GM23338 (cell line): ENCODE results near the gene PDF. TPM values are rescaled to one million over a fixed set of nuclear protein-coding genes. Genes with fewer than 3 reads are reported as not detected.

ENCODE experiments used
- ATAC-seq: fragments of 200-7000 bp; cut with Tn5 transposase; 3 replicates; pipeline ENCODE4 v1.9.1; 2020
- DNase-seq: peaks from one replicate; pipeline ENCODE4 v3.0.0-alpha.2; 2015; ENCODE audit warnings: low spot score
- H2AFZ ChIP-seq: fragments of 200-600 bp; sonication (generic); 2 replicates; pipeline ENCODE4 v1.8.0; 2016; ENCODE audit warnings: antibody characterized with exemption, mild to moderate bottlenecking, moderate library complexity
- H3F3A ChIP-seq: fragments of 200-600 bp; sonication (generic); replicated peaks from 2 replicates; pipeline ENCODE4 v1.8.0; 2017; ENCODE audit warnings: antibody characterized with exemption, mixed run types, low read depth
- H3K27ac ChIP-seq: fragments of 200-600 bp; sonication (generic); 2 replicates; pipeline ENCODE4 v1.6.1; 2016; ENCODE audit warnings: low read depth
- H3K27me3 ChIP-seq: fragments of 200-600 bp; sonication (generic); 2 replicates; pipeline ENCODE4 v1.8.0; 2016; ENCODE audit warnings: mild to moderate bottlenecking, mixed run types, moderate library complexity; ENCODE audit not compliant: insufficient read depth
- H3K36me3 ChIP-seq: fragments of 200-600 bp; sonication (generic); 2 replicates; pipeline ENCODE4 v1.8.0; 2016; ENCODE audit warnings: mild to moderate bottlenecking; ENCODE audit not compliant: insufficient read depth
- H3K4me1 ChIP-seq: fragments of 200-600 bp; sonication (generic); 2 replicates; pipeline ENCODE4 v1.8.0; 2016; ENCODE audit warnings: mild to moderate bottlenecking, moderate library complexity; ENCODE audit not compliant: insufficient read depth
- H3K4me2 ChIP-seq: fragments of 200-600 bp; sonication (generic); 2 replicates; pipeline ENCODE4 v1.7.1; 2017; ENCODE audit warnings: mixed run types
- H3K4me3 ChIP-seq: fragments of 200-600 bp; sonication (generic); 2 replicates; pipeline ENCODE4 v1.6.1; 2016; ENCODE audit warnings: mixed run types
- H3K79me2 ChIP-seq: fragments of 200-600 bp; sonication (generic); replicated peaks from 2 replicates; pipeline ENCODE4 v1.8.0; 2017; ENCODE audit warnings: mild to moderate bottlenecking; ENCODE audit not compliant: insufficient read depth
- H3K9me2 ChIP-seq: fragments of 200-600 bp; sonication (generic); 2 replicates; pipeline ENCODE4 v1.8.0; 2017; ENCODE audit not compliant: insufficient read depth
- H4K20me1 ChIP-seq: fragments of 200-600 bp; sonication (generic); replicated peaks from 2 replicates; pipeline ENCODE4 v1.8.0; 2017; ENCODE audit warnings: mild to moderate bottlenecking; ENCODE audit not compliant: insufficient read depth
- H3K27ac Mint-ChIP-seq: 2 replicates; pipeline ENCODE4 v1.8.0; 2020; ENCODE audit warnings: inconsistent platforms, mild to moderate bottlenecking, moderate library complexity, mixed read lengths
- H3K27me3 Mint-ChIP-seq: 3 replicates; pipeline ENCODE4 v1.8.0; 2022; ENCODE audit warnings: low read depth, mild to moderate bottlenecking, moderate library complexity, mixed read lengths, inconsistent platforms; ENCODE audit not compliant: insufficient read depth, poor library complexity
- H3K36me3 Mint-ChIP-seq: 3 replicates; pipeline ENCODE4 v1.8.0; 2021; ENCODE audit warnings: low read depth, mild to moderate bottlenecking, inconsistent platforms, moderate library complexity, mixed read lengths
- H3K4me1 Mint-ChIP-seq: 3 replicates; pipeline ENCODE4 v1.8.0; 2020; ENCODE audit warnings: mild to moderate bottlenecking, inconsistent platforms, mixed read lengths
- H3K4me3 Mint-ChIP-seq: 3 replicates; pipeline ENCODE4 v1.8.0; 2021; ENCODE audit warnings: moderate library complexity, mild to moderate bottlenecking, inconsistent platforms, mixed read lengths
- H3K9me3 Mint-ChIP-seq: 3 replicates; pipeline ENCODE4 v1.8.0; 2020; ENCODE audit warnings: moderate library complexity, mild to moderate bottlenecking, inconsistent platforms, mixed read lengths
- CREB1 ChIP-seq: fragments of 250-450 bp; sonication (Bioruptor Pico); IDR thresholded peaks from 2 replicates; pipeline ENCODE4 v1.5.0; 2020; ENCODE audit warnings: low read depth, mild to moderate bottlenecking, moderate library complexity
- CTCF ChIP-seq, 2 experiments: fragments of 200-600 bp in 1 of 2; sonication (generic) in 1 of 2; conservative IDR thresholded peaks; 2 replicates each; pipeline versions ENCODE4 v1.5.1 to v1.6.1; 2016 to 2017; ENCODE audit warnings: antibody characterized with exemption in 2 of 2, low read depth in 2 of 2, mild to moderate bottlenecking in 2 of 2, moderate library complexity in 1 of 2
- ETS1 ChIP-seq: IDR thresholded peaks from 2 replicates; pipeline ENCODE4 v1.6.1; 2016; ENCODE audit warnings: antibody characterized with exemption
- EZH2 ChIP-seq: fragments of 200-600 bp; sonication (generic); IDR thresholded peaks from one replicate; pipeline ENCODE4 v1.8.0; 2017; ENCODE audit warnings: antibody characterized with exemption, mild to moderate bottlenecking, low read depth; ENCODE audit not compliant: unreplicated experiment
- EZH2phosphoT487 ChIP-seq: fragments of 200-600 bp; sonication (generic); IDR thresholded peaks from one replicate; pipeline ENCODE4 v1.8.1; 2018; ENCODE audit warnings: antibody characterized with exemption; ENCODE audit not compliant: unreplicated experiment
- JUNB ChIP-seq: IDR thresholded peaks from one replicate; pipeline ENCODE4 v1.6.1; 2016; ENCODE audit warnings: antibody characterized with exemption; ENCODE audit not compliant: unreplicated experiment
- NANOG ChIP-seq: IDR thresholded peaks from 2 replicates; pipeline ENCODE4 v1.6.1; 2016; ENCODE audit warnings: antibody characterized with exemption, borderline replicate concordance
- POLR2AphosphoS5 ChIP-seq: IDR thresholded peaks from 2 replicates; pipeline ENCODE4 v1.6.1; 2016; ENCODE audit warnings: antibody characterized with exemption, low read depth
- REST ChIP-seq: IDR thresholded peaks from one replicate; pipeline ENCODE4 v1.6.1; 2018; ENCODE audit warnings: antibody characterized with exemption; ENCODE audit not compliant: unreplicated experiment
- STAT1 ChIP-seq: IDR thresholded peaks from one replicate; pipeline ENCODE4 v1.6.1; 2016; ENCODE audit warnings: antibody characterized with exemption; ENCODE audit not compliant: unreplicated experiment
- ZNF114 ChIP-seq: fragments of 250-450 bp; sonication (Bioruptor Pico); IDR thresholded peaks from 2 replicates; pipeline ENCODE4 v1.5.0; 2020; ENCODE audit warnings: mild to moderate bottlenecking, moderate library complexity
- ZNF331 ChIP-seq: fragments of 250-450 bp; sonication (Bioruptor Pico); IDR thresholded peaks from 2 replicates; pipeline ENCODE4 v1.5.0; 2020; ENCODE audit warnings: low read depth, mild to moderate bottlenecking, moderate library complexity
- ZNF462 ChIP-seq: fragments of 250-450 bp; sonication (Bioruptor Pico); IDR thresholded peaks from 2 replicates; pipeline ENCODE4 v1.5.0; 2020; ENCODE audit warnings: mild to moderate bottlenecking, moderate library complexity
- polyA plus RNA-seq: library from polyadenylated mRNA; unstranded; fragments of >200 nt; fragmentation: Nextera tagmentation; extraction: Ambion mirVana; gene quantifications from 2 replicates; pipeline ENCODE4 v1.2.1, GENCODE V29; 2016
- total RNA-seq: library from RNA; depleted of rRNA; stranded (reverse); fragments of >200 nt; shearing (Covaris generic); gene quantifications from 2 replicates; pipeline ENCODE4 v1.2.3, GENCODE V29; 2014

PDF gene
- total and polyA plus RNA-seq, 2 experiments from 2014 or later: 18.8 to 43.4 TPM

GRCh38 chr16:69351309-69352027, 21.1 kb upstream of the PDF start, which contains the start of gene TMED6:
Gene TMED6 (minus strand): TSS chr16:69351786. CDS start chr16:69351753, 33 bp downstream.
- ATAC-seq: no peak
- no peaks in the 10 kb centered on the region for H3K9me3 Mint-ChIP-seq

More at GRCh38 chr16:69351309-69352027, 21.1 kb upstream of the PDF start, which contains the start of gene TMED6:
- Histone ChIP-seq H3K4me3 (no peak within 1 kb of the TSS), H3K27ac (no peak within 1 kb of the TSS), H3K27me3 (no peaks in the 10 kb centered on the region), H4K20me1 (no peaks in the 10 kb centered on the region; the same call in 1 of the 2 replicates), H3K4me2 (no peak within 1 kb of the TSS), H3F3A (no peaks in the 10 kb centered on the region), H2AFZ (no peak within 1 kb of the TSS), H3K79me2 (no peaks in the 10 kb centered on the region), H3K9me2 (no peaks in the 10 kb centered on the region), H3K36me3 (no peaks in the 10 kb centered on the region), H3K4me1 (no peaks in the 10 kb centered on the region)
- no peak for TF ChIP-seq NANOG
- no peak for TF ChIP-seq EZH2phosphoT487
- no peak for TF ChIP-seq STAT1
- no peak for TF ChIP-seq JUNB
- TF ChIP-seq ZNF114 (CRISPR knock-in tag): no peak
- TF ChIP-seq REST: no peak
- no peak for TF ChIP-seq CREB1 (CRISPR knock-in tag)
- TF ChIP-seq ZNF462 (CRISPR knock-in tag): no peak
- TF ChIP-seq ETS1: no peak
- no peak for TF ChIP-seq CTCF (conservative IDR thresholded peaks at IDR 0.05; ENCODE audit: low read depth in 2 of 2)
- no peak for TF ChIP-seq EZH2
- TF ChIP-seq POLR2AphosphoS5: no peak
- TF ChIP-seq ZNF331 (CRISPR knock-in tag): no peak
- DNase-seq: no peak
- peaks cover 11% of the 10 kb centered on the region for H3K27me3 Mint-ChIP-seq
- H3K36me3 Mint-ChIP-seq: peaks cover 4% of the 10 kb centered on the region; the same call in 1 of the 3 replicates
- no peak within 1 kb of the TSS for H3K4me3 Mint-ChIP-seq
- no peaks in the 10 kb centered on the region for H3K4me1 Mint-ChIP-seq
- no peak within 1 kb of the TSS; the same call in 1 of the 2 replicates for H3K27ac Mint-ChIP-seq
